ENCODE measurements around the gene TUBGCP2. TPM values are rescaled to one million over a fixed set of nuclear protein-coding genes. Genes with fewer than 3 reads are reported as not detected.

The TUBGCP2 gene
- total RNA-seq, 1 donor from 2014 or later, result 56.2 TPM

GRCh38 chr10:133335246-133336117 is 26.8 kb upstream of the TUBGCP2 start:
- no peaks in the 10 kb centered on the region for H3K79me2 ChIP-seq (ENCODE audit: insufficient read depth, low read length)
- no peak overlapping the region for H3K9ac ChIP-seq (ENCODE audit: low read length)
- no peaks in the 10 kb centered on the region for H3K9me3 ChIP-seq (ENCODE audit: insufficient read depth, low read depth, low read length)
- H3K4me1 Mint-ChIP-seq (ENCODE audit: low read depth, unreplicated experiment), result no peaks in the 10 kb centered on the region
- H3K4me2 ChIP-seq (ENCODE audit: low read length), result peak overlapping the region; percentile 80
- FAIRE-seq (no peak), DNase-seq (ENCODE audit: low read depth) (peak; percentile 29)
- peaks cover 2% of the 10 kb centered on the region for H3K36me3 Mint-ChIP-seq (ENCODE audit: low read depth, unreplicated experiment)
- peak; percentile 21 for TF ChIP-seq EZH2 (IDR thresholded peaks at IDR 0.05; ENCODE audit: insufficient read depth, low read length)
- TF ChIP-seq CTCF (IDR thresholded peaks at IDR 0.05; ENCODE audit: insufficient read depth, low read depth, low read length), result no peak
- H3K36me3 ChIP-seq (ENCODE audit: insufficient read depth, low read length), result no peaks in the 10 kb centered on the region
- peak overlapping the region; percentile 33 for H3K4me3 ChIP-seq (ENCODE audit: insufficient read depth, low read depth, low read length)
- H3K27me3 ChIP-seq (ENCODE audit: insufficient read depth, low read length), result peaks cover 37% of the 10 kb centered on the region
- no peaks in the 10 kb centered on the region for H4K20me1 ChIP-seq (ENCODE audit: insufficient read depth, low read length)
- no peak overlapping the region for H3K27ac Mint-ChIP-seq (ENCODE audit: unreplicated experiment)
- peaks cover 32% of the 10 kb centered on the region for H3K27me3 Mint-ChIP-seq (ENCODE audit: low read depth, unreplicated experiment)
- H3K9me3 Mint-ChIP-seq (ENCODE audit: unreplicated experiment), result peaks cover 4% of the 10 kb centered on the region
- H3K27ac ChIP-seq (ENCODE audit: low read depth, low read length), result no peak overlapping the region
- peaks cover 10% of the 10 kb centered on the region for H3K4me1 ChIP-seq (ENCODE audit: insufficient read depth, low read length)
- peak overlapping the region; percentile 56 for H2AFZ ChIP-seq (ENCODE audit: low read depth, low read length)
- H3K4me3 Mint-ChIP-seq (ENCODE audit: unreplicated experiment), result no peak overlapping the region

- FAIRE-seq (no peak), DNase-seq (ENCODE audit: low read depth) (no peak)
- no peaks in the 10 kb centered on the region for H3K79me2 ChIP-seq (ENCODE audit: insufficient read depth, low read length)
- H3K9me3 ChIP-seq (ENCODE audit: insufficient read depth, low read depth, low read length), result no peaks in the 10 kb centered on the region
- no peaks in the 10 kb centered on the region for H3K36me3 ChIP-seq (ENCODE audit: insufficient read depth, low read length)
- no peak for TF ChIP-seq CTCF (IDR thresholded peaks at IDR 0.05; ENCODE audit: insufficient read depth, low read depth, low read length)
- peak; percentile 16 for TF ChIP-seq EZH2 (IDR thresholded peaks at IDR 0.05; ENCODE audit: insufficient read depth, low read length)
- H3K27ac ChIP-seq (ENCODE audit: low read depth, low read length), result no peak overlapping the region
- Mint-ChIP-seq H3K27ac (ENCODE audit: unreplicated experiment) (no peak overlapping the region), H3K4me1 (ENCODE audit: low read depth, unreplicated experiment) (no peaks in the 10 kb centered on the region), H3K9me3 (ENCODE audit: unreplicated experiment) (peaks cover 4% of the 10 kb centered on the region), H3K27me3 (ENCODE audit: low read depth, unreplicated experiment) (peaks cover 32% of the 10 kb centered on the region), H3K4me3 (ENCODE audit: unreplicated experiment) (no peak overlapping the region), H3K36me3 (ENCODE audit: low read depth, unreplicated experiment) (peaks cover 2% of the 10 kb centered on the region)
- peak overlapping the region; percentile 33 for H3K4me3 ChIP-seq (ENCODE audit: insufficient read depth, low read depth, low read length)
- H3K4me2 ChIP-seq (ENCODE audit: low read length), result peak overlapping the region; percentile 80
- peak overlapping the region; percentile 56 for H2AFZ ChIP-seq (ENCODE audit: low read depth, low read length)
- no peak overlapping the region for H3K9ac ChIP-seq (ENCODE audit: low read length)
- H3K4me1 ChIP-seq (ENCODE audit: insufficient read depth, low read length), result peaks cover 14% of the 10 kb centered on the region
- H4K20me1 ChIP-seq (ENCODE audit: insufficient read depth, low read length), result no peaks in the 10 kb centered on the region
- peaks cover 37% of the 10 kb centered on the region for H3K27me3 ChIP-seq (ENCODE audit: insufficient read depth, low read length)
These were observed 26.0 kb upstream of the TUBGCP2 start for GRCh38 chr10:133334503-133335245.
